GM21390 (cell line): ENCODE data around the gene ATRN.
A peak's percentile ranks its signal among the peaks of the same experiment; 100 is the strongest.

Source experiments
- ATAC-seq: cut with Tn5 transposase; IDR thresholded peaks from one replicate; pipeline ENCODE4 v1.9.1; 2021; ENCODE audit not compliant: unreplicated experiment

Gene ATRN

GRCh38 chr20:3654326-3655130 lies 183.7 kb downstream of the ATRN start:
- ATAC-seq, result no peak

DNA sequence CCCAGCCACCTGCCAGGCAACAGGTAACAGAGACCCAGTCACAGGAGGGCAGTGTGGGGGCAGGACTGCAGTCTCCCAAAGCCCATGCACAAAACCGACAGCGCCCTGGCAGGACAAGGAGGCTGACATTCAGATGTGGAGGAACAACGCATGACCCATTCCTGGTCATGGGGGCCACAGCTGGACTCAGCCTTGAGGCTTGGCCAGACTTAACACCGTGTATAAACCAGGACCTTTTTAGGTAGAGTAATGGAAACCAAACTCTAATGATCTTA lies 184.2 kb downstream of the ATRN start:
- ATAC-seq, result no peak

- ATAC-seq, result no peak
Measured at GRCh38 chr20:3658019-3658715, 187.3 kb downstream of the ATRN start.

DNA sequence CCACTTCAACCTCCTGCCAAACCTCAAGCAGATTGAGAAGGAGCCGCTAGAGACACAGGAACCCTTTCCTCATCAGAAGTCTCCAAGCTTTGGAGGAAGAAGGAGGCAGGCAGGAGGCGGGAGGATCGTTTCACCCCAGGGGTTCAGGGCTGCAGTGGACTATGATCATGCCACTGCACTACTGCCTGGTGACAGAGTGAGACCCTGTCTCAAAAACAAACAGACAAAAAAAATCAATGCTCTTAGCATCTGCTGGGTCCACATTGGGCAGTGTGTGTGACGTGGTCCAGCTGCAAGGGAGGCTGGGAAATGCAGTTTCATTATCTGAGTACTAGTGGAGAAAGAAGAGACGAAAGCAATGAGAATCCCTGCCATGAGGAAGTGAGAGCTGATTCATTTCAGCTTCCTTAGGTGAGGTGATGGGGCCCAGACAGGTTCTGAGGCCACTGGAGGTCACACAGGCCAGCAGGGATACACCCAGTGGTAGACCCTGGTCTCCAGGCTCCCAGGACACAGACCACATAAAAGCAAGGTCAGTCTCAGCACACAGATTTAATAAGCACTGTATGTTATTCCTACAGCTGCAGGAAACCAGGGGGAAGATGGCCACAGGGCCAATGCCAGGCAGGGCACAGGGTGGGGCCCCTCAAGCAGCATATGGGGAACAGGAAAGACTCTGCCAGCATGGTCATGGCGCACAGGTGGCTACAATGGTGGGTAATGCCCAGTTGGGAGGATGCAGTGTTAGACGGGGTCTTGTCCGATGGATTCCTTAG lies 188.1 kb downstream of the ATRN start:
- ATAC-seq, result peak; percentile 90

DNA sequence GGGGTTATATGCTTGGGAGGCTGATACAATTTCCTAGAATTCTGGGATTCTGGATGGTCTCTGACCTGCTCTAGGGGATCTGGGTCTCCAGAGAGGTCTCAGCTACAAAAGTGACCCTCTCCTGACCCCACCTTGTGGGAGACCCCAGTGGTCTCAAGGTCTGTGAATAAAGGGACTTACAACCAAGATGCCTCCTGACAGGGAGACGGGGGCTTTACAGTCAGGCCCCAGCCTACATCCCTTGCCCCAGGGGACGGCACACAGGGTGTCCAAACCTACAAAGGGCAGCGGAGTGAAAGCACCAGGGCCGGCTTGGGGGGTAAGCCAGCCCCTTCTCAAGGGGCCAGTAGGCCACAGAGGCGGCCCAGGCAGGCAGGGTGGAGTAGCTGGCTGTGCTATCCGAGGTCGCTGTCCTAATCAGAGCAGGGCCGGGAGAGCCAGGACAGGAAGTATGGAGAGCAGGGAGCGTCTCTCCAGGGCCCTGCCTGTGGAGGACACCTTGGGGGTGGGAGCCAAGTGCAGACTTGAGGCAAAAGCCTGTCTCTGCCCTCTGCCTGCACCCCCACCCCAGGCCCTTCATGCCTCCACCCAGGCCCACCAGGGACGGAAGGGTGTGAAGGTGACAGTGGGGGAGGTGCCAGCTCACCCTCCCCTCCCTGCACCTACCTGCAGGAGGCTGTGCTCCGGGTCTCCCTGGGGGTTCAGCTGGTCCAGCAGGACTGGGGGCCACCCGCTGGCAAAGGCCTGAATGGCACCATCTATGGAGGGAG lies 188.9 kb downstream of the ATRN start:
- no peak for ATAC-seq

- ATAC-seq, result no peak
Measured at GRCh38 chr20:3660262-3661059, 189.6 kb downstream of the ATRN start.

- ATAC-seq, result no peak
Measured at GRCh38 chr20:3661060-3661813, 190.4 kb downstream of the ATRN start.

GRCh38 chr20:3661814-3662665 lies 191.2 kb downstream of the ATRN start:
- ATAC-seq, result no peak

GRCh38 chr20:3663031-3663701 lies 192.3 kb downstream of the ATRN start, which contains the start of gene GFRA4:
Gene GFRA4, minus strand, starts transcription at chr20:3663399. Its CDS starts 0 bp downstream, at chr20:3663399.
- ATAC-seq, result no peak

DNA sequence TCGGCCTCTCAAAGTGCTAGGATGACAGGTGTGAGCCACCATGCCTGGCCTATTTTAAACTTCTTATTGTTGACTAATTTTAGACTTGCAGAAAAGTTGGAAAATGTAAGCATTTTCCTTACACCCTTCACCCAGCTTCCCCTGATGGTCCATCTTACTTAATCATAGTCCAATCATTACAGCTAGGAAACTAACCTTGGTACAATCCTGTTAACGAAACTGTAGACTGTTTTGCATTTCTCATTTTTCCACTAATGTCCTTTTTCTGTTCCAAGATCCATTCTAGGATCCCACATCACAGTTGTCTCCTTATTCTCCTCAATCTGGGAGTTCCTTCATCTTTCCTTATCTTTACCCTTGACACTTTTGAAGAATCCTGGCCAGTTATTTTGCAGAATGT lies 193.0 kb downstream of the ATRN start:
- ATAC-seq, result no peak

DNA sequence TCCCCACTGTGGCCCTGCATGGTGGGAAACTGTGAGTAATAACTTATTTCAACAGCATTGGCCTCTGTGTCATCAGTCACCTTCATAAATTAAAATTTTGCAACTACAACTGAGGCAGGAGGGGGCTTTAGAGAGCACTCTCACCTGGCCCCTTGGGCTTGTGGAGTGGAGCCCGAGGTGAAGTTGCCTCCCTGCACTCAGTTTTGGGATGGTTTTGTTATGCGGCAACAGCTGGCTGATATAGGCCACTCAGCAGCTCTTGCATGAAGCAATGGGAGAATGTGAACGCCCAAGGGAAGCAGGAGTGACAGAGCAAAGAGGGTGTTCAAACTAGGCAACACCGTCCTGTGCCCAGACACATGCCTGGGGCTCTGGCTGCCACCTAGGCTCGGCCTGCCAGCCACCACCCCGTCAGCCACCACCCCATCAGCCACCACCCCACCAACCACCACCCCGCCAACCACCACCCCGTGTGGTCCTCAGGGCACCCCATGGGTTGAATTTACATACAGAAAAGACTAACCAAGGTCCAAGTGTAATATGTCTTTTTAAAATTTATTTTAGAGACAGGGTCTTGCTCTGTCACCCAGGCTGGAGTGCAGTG lies 196.7 kb downstream of the ATRN start:
- no peak for ATAC-seq

DNA sequence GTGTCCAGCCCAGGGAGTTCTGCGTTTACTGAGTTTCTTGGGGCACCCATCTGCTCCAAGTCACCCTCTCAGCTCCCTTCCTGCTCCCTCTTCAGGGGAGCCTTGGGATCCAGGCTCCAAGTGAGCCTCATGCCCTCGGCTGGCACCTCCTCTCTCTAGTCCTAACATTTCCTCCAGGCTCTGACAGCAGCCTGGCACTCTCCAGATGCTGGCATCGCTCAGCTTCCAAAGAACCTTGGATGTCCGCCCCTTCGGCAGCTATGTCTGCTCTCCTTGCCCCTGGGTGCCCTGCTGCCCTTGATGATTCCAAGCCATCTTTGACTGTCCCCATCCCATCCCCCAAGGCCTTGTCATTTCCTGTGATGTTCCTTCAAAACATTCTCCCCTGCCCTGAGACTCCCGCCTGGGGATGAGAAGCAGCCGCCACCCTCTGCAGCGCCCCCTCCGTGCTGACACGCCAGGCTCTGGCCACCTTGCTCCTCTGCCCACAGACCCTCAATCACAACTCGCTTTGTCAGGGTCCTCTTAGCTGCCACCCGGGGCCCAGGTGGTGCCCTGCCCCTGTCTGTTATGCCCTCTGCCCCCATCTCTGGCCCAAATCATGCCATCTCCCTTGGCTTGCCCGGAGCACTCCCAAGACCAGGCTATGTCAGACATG lies 199.0 kb downstream of the ATRN start:
- ATAC-seq, result no peak

DNA sequence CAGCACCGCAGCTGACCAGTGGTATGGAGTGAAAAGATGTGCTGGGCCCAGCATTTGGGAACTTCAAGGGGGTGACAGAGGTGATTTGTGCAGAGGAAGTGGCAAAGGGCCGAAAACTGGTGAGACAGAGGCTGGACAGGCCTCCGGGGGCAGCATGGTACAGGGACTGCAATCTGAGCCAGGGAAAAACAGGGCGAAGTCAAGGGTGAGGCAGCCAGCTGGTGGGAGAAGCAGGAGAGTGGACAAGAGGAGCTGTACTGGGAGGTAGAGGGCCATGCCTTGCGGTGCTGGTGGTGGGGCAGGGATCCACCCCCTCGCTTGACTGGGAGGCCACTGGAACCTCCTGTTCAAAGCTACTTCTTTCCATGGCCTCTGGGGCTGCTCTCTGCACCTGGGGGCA lies 199.7 kb downstream of the ATRN start:
- ATAC-seq, result no peak

DNA sequence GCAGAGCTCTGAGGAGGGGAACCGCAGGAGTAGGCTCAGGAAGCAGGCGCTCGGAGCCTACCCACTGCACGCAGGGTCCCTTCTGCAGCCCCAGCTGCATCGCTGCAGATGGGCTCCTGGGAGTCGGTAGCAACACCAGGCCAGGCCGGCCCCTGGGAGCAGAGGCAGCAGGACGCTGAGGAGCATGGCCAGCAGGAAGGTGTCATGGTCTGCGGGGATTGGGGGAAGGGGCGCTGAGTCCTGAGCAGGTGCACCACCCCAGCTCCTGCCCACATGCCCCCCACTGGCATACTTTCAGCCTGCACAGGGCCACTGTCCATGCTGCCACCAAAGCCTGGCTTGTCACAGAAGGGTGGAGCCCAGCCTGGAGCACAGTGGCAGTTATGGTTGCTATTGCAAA lies 200.1 kb downstream of the ATRN start:
- no peak for ATAC-seq

- ATAC-seq, result no peak
Measured at GRCh38 chr20:3671986-3672546, 201.2 kb downstream of the ATRN start.

DNA sequence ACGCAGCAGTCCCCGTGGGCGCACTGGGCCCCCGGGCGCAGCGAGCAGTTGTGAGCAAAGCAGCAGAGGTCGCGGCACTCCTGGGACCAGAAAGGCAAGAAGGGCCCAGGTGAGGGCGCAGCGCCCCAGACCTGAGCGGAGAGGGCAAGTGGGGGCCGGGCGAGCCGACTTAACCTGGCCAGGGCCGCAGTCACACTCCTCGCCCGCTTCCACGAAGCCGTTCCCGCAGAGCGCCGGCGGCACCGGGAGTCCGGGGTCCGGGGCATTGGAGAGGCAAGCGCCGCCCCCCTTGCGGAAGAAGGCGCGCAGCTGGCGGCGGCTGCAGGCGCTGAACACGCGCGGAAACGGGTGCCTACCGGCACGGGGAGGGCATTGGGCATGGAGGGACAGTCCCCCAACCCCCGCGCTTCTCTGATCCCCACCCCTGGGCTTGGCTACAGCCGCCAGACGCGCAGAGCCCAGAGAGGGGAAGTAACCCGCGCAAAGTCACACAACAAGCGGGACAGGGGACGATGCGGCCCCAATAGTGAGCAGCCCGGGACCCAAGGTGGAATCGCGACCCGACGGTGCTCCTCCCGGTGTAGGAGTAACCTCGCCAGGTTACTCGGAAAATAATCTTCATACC lies 201.8 kb downstream of the ATRN start:
- ATAC-seq, result no peak
